GM12878 (cell line): ENCODE data around the gene VAV2. TPM values are rescaled to one million over a fixed set of nuclear protein-coding genes. Genes with fewer than 3 reads are reported as not detected.

Experiments used
- ATAC-seq: fragments of 200-7000 bp; cut with Tn5 transposase; 3 replicates; pipeline ENCODE4 v1.9.1; 2020; ENCODE audit warnings: mild to moderate bottlenecking, moderate library complexity
- BruUV-seq: library from RNA; stranded (reverse); fragments of 400-500 nt; replicated peaks from 2 replicates; lab custom pipeline; 2021; lab: Mats Ljungman, UMichigan
- CTCF ChIA-PET: fragments of 300-600 bp; sonication (Branson Sonifier 250); formaldehyde crosslinking; extraction: SDS; loops from one replicate; lab custom pipeline; 2021; ENCODE audit warnings: inconsistent platforms; lab: Yijun Ruan, JAX
- POLR2A ChIA-PET: fragments of 350-600 bp; formaldehyde crosslinking; extraction: SDS; loops from one replicate; lab custom pipeline; 2021; ENCODE audit warnings: inconsistent platforms; lab: Charles Lee
- RAD21 ChIA-PET: fragments of 300-600 bp; sonication (Branson Sonifier 250); formaldehyde crosslinking; loops from one replicate; lab custom pipeline; 2023; ENCODE audit warnings: antibody characterized with exemption; ENCODE audit not compliant: unreplicated experiment; lab: Charles Lee
- SMC1A ChIA-PET: fragments of 300-600 bp; sonication (Branson Sonifier 250); formaldehyde crosslinking; loops from one replicate; lab custom pipeline; 2023; ENCODE audit not compliant: unreplicated experiment, uncharacterized antibody; lab: Charles Lee
- DNase-seq: peaks from one replicate; pipeline ENCODE4 v3.0.0-alpha.2; 2011; ENCODE audit warnings: low read depth, low spot score
- FAIRE-seq: peaks from 3 replicates; lab custom pipeline; 2011; peaks lifted over from hg19 to GRCh38; lab: Jason Lieb, UNC
- H2AFZ ChIP-seq: 2 replicates; pipeline ENCODE4 v1.6.0; 2011; ENCODE audit warnings: low read depth, low read length, control low read depth; ENCODE audit not compliant: control insufficient read depth
- H3K27ac ChIP-seq: 2 replicates; pipeline ENCODE4 v1.5.1; 2011; ENCODE audit warnings: control low read depth; ENCODE audit not compliant: control insufficient read depth, insufficient read depth
- H3K27me3 ChIP-seq, 2 experiments: replicated peaks in 1 of 2; 2 replicates each; pipeline versions ENCODE4 v1.6.0 to v1.6.1; 2011; ENCODE audit warnings: low read length in 1 of 2; ENCODE audit not compliant: control insufficient read depth in 2 of 2, insufficient read depth in 2 of 2
- H3K36me3 ChIP-seq, 2 experiments: 2 replicates each; pipeline ENCODE4 v1.5.1; 2011; ENCODE audit warnings: low read length in 1 of 2; ENCODE audit not compliant: control insufficient read depth in 2 of 2, insufficient read depth in 2 of 2
- H3K4me1 ChIP-seq: 2 replicates; pipeline ENCODE4 v1.6.1; 2011; ENCODE audit warnings: mild to moderate bottlenecking, low read length, moderate library complexity, mixed read lengths; ENCODE audit not compliant: control insufficient read depth, insufficient read depth
- H3K4me2 ChIP-seq: 2 replicates; pipeline ENCODE4 v1.6.0; 2011; ENCODE audit warnings: control low read depth; ENCODE audit not compliant: control insufficient read depth, insufficient read depth
- H3K4me3 ChIP-seq: fragments of 200-600 bp; sonication (generic); 2 replicates; pipeline ENCODE4 v1.5.1; 2016
- H3K79me2 ChIP-seq: 2 replicates; pipeline ENCODE4 v1.6.0; 2011; ENCODE audit warnings: low read length; ENCODE audit not compliant: control insufficient read depth, insufficient read depth
- H3K9ac ChIP-seq: 2 replicates; pipeline ENCODE4 v1.8.0; 2011; ENCODE audit warnings: low read length, control low read depth, mixed read lengths; ENCODE audit not compliant: control insufficient read depth, insufficient read depth
- H3K9me3 ChIP-seq: replicated peaks from 3 replicates; pipeline ENCODE4 v1.5.1; 2011; ENCODE audit warnings: mild to moderate bottlenecking, low read length; ENCODE audit not compliant: control insufficient read depth, insufficient read depth
- H4K20me1 ChIP-seq: 2 replicates; pipeline ENCODE4 v1.6.0; 2011; ENCODE audit not compliant: control insufficient read depth, insufficient read depth
- BHLHE40 ChIP-seq, 2 experiments: fragments of 450-650 bp in 1 of 2; IDR thresholded peaks; 2 replicates each; pipeline ENCODE4 v1.6.1; 2011 to 2017; ENCODE audit warnings: low read depth in 2 of 2, borderline replicate concordance in 1 of 2, improper control_type of control experiment in 1 of 2, low read length in 1 of 2, mild to moderate bottlenecking in 1 of 2
- BRCA1 ChIP-seq: IDR thresholded peaks from 2 replicates; pipeline ENCODE4 v1.6.1; 2011; ENCODE audit warnings: low read depth, low read length, improper control_type of control experiment
- EED ChIP-seq: sonication (generic); IDR thresholded peaks from 2 replicates; pipeline ENCODE4 v1.6.1; 2016; ENCODE audit warnings: antibody characterized with exemption, low read depth
- EGR1 ChIP-seq, 2 experiments: IDR thresholded peaks; 1 replicate in 1 of 2; 2 replicates in 1 of 2; pipeline ENCODE4 v1.6.1; 2011 to 2012; ENCODE audit warnings: low read depth in 2 of 2, low read length in 2 of 2, borderline replicate concordance in 1 of 2, mild to moderate bottlenecking in 1 of 2, moderate library complexity in 1 of 2
- FOS ChIP-seq: IDR thresholded peaks from 3 replicates; pipeline ENCODE4 v1.6.1; 2011; ENCODE audit warnings: borderline replicate concordance; ENCODE audit not compliant: insufficient read length; ENCODE audit errors: extremely low read depth
- MEF2A ChIP-seq: IDR thresholded peaks from 2 replicates; pipeline ENCODE4 v1.6.1; 2011; ENCODE audit warnings: low read depth, mild to moderate bottlenecking, low read length, moderate library complexity; ENCODE audit not compliant: insufficient read depth
- NBN ChIP-seq: fragments of 450-650 bp; IDR thresholded peaks from 2 replicates; pipeline ENCODE4 v1.6.1; 2016
- NR2C2 ChIP-seq: IDR thresholded peaks from 2 replicates; pipeline ENCODE4 v1.6.1; 2011; ENCODE audit warnings: borderline replicate concordance, low read depth; ENCODE audit not compliant: control insufficient read depth, insufficient read length
- POU2F2 ChIP-seq: IDR thresholded peaks from 3 replicates; pipeline ENCODE4 v1.6.1; 2011; ENCODE audit warnings: low read depth, mild to moderate bottlenecking, low read length, borderline replicate concordance
- RELA ChIP-seq: fragments of 450-650 bp; IDR thresholded peaks from 2 replicates; pipeline ENCODE4 v1.8.0; 2014; ENCODE audit warnings: borderline replicate concordance; ENCODE audit not compliant: partially characterized antibody
- RUNX3 ChIP-seq: IDR thresholded peaks from 2 replicates; pipeline ENCODE4 v1.6.1; 2012; ENCODE audit warnings: low read length, inconsistent platforms
- TBL1XR1 ChIP-seq: IDR thresholded peaks from 2 replicates; pipeline ENCODE4 v1.6.1; 2012; ENCODE audit warnings: low read depth, low read length, improper control_type of control experiment
- WGBS: methylation state at CpG from one replicate; pipeline ENCODE4 v1.1.6; 2016; ENCODE audit warnings: low lambda C conversion rate; ENCODE audit not compliant: insufficient replicate concordance, insufficient coverage; ENCODE audit errors: missing lambda C conversion rate; 5-methylcytosine and 5-hydroxymethylcytosine counted together
- in situ Hi-C: fragments of 300-500 bp; cut with MboI; formaldehyde crosslinking; loops from 9 replicates; pipeline ENCODE4 v1.14.3; 2018; ENCODE audit warnings: mixed read lengths
- intact Hi-C: fragments of 100-400 bp; cut with micrococcal nuclease; formaldehyde crosslinking; loops from one replicate; pipeline ENCODE4 v1.14.2; 2022; ENCODE audit not compliant: unreplicated experiment
- polyA plus RNA-seq, 11 experiments: library from polyadenylated mRNA; depleted of rRNA in 4 of 11; unstranded in 6 of 11; stranded (reverse) in 5 of 11; fragments of >200 nt; fragmentation: Nextera tagmentation in 4 of 11; fragmentation: Illumina TruSeq in 1 of 11; extraction: Ambion mirVana in 4 of 11; extraction: Trizol in 1 of 11; gene quantifications; 1 replicate in 1 of 11; 2 replicates in 10 of 11; pipeline versions ENCODE4 v1.2.1 to v1.2.3, GENCODE V29; 2011 to 2016; ENCODE audit warnings: inconsistent platforms in 2 of 11, missing spikeins in 2 of 11, low read depth in 1 of 11
- total RNA-seq, 4 experiments: library from RNA; depleted of rRNA in 3 of 4; stranded (reverse); fragments of >200 nt in 3 of 4; fragmentation: Illumina TruSeq in 1 of 4; extraction: Trizol in 1 of 4; gene quantifications; 2 replicates each; pipeline versions ENCODE4 v1.2.1 to v1.2.3, GENCODE V29; 2013 to 2021
- TF ChIP-seq, protein P1 (sequence below): IDR thresholded peaks from 2 replicates; pipeline ENCODE4 v1.6.1; 2012; ENCODE audit warnings: low read length, inconsistent platforms
- TF ChIP-seq, protein P2 (sequence below): IDR thresholded peaks from 2 replicates; pipeline ENCODE4 v1.6.1; 2012; ENCODE audit warnings: low read depth, low read length, improper control_type of control experiment
- TF ChIP-seq, protein P3 (sequence below): fragments of 450-650 bp; IDR thresholded peaks from 2 replicates; pipeline ENCODE4 v1.6.1; 2017; ENCODE audit warnings: mild to moderate bottlenecking, moderate library complexity

VAV2 gene
- total and polyA plus RNA-seq, 10 of the 15 experiments (the other 5 are each of a cell fraction or from before 2014, with no cell fraction given), result 0.13 to 43.9 (median 16.9) TPM

DNA sequence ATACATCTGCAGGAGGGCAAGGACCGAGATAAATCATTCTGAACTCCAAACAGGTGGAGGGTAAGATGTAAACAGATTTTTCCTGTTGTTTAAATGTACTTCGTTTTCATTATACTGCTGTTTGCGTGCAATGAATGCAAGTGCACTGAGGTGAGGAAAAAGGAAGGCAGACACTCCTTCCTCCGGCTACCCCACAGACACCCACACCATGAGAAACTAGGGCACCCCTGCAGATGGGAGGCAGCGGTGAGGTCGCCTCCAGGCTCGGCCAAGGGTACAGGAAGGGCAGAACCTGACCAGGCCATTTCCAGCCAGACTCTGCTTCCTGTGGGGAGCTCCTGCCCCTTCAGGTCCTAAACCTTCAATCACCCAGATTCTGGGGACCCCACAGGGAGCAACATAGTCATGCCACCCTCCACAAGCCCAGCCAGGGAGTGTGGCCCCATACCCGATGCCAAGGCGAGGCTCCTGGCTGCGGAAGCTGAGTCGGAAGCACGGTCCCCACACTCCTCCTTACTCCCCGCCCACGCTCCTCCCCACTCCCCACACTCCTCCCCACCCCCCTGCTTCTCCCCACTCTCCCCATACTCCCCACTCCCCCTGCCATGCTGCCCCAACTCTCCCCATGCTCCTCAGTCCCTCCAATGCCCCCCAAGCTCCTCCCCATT is 37.1 kb downstream of the VAV2 start:
- Histone ChIP-seq H3K27ac (peak overlapping the region; percentile 91), H3K9me3 (no peaks in the 10 kb centered on the region), H3K27me3 (no peaks in the 10 kb centered on the region), H4K20me1 (no peaks in the 10 kb centered on the region), H3K4me1 (peaks cover 48% of the 10 kb centered on the region), H3K36me3 (peaks cover 0 to 4% of the 10 kb centered on the region in 2 experiments; a peak in 2 of 4 replicates), H2AFZ (no peak overlapping the region), H3K4me2 (peak overlapping the region; percentile 44), H3K9ac (peak overlapping the region; percentile 65), H3K79me2 (peaks cover 74% of the 10 kb centered on the region), H3K4me3 (peak overlapping the region; percentile 51; the same call in 1 of the 2 replicates)
- FAIRE-seq (peak; percentile 93), DNase-seq (peak; percentile 59), ATAC-seq (peak; percentile 37)
- POLR2A ChIA-PET, result interaction anchor here (0.8 to 4.3 kb wide), 8 partner anchors 10 to 49 kb away, joined by 3 to 54 read pairs (median 6); no protein-coding TSS in a partner anchor
- intact Hi-C loops (loop anchor here (1.0 to 2.0 kb wide), 3 partner anchors 10 to 132 kb away; partner anchors contain the start of gene VAV2), in situ Hi-C loops (no loop called here)
- under 1% methylated on average over 10 of the region's 14 CpGs for WGBS
- RAD21 ChIA-PET, result interaction anchor here (0.6 to 5.0 kb wide), 13 partner anchors 9 to 220 kb away, joined by 3 to 66 read pairs (median 9); partner anchors contain the start of gene VAV2
- SMC1A ChIA-PET, result interaction anchor here (1.2 to 3.9 kb wide), 7 partner anchors 10 to 172 kb away, joined by 4 to 58 read pairs (median 15); no protein-coding TSS in a partner anchor
- BruUV-seq, result no TSS peak
- CTCF ChIA-PET, result interaction anchor here (0.8 to 4.3 kb wide), 5 partner anchors 10 to 173 kb away, joined by 3 to 34 read pairs (median 7); no protein-coding TSS in a partner anchor
- TF ChIP-seq RELA (peak; percentile 20), MEF2A (no peak), EGR1 (IDR thresholded peaks at IDR 0.05; ENCODE audit: borderline replicate concordance in 1 of 2, low read depth in 2 of 2, low read length in 2 of 2) (peak in 1 of 2 experiments; percentile 51; a peak in 2 of 3 replicates), NR2C2 (no peak), POU2F2 (peak; percentile 32; the same call in 1 of the 3 replicates), FOS (no peak), BRCA1 (no peak), TBL1XR1 (no peak), NBN (0 out of 2 replicates have a peak, but pooled peaks have one; percentile 33), BHLHE40 (IDR thresholded peaks at IDR 0.05; ENCODE audit: borderline replicate concordance in 1 of 2, low read depth in 2 of 2, low read length in 1 of 2) (no peak), EED (peak; percentile 52; the same call in 1 of the 2 replicates), RUNX3 (no peak)
- TF ChIP-seq, protein P1, sequence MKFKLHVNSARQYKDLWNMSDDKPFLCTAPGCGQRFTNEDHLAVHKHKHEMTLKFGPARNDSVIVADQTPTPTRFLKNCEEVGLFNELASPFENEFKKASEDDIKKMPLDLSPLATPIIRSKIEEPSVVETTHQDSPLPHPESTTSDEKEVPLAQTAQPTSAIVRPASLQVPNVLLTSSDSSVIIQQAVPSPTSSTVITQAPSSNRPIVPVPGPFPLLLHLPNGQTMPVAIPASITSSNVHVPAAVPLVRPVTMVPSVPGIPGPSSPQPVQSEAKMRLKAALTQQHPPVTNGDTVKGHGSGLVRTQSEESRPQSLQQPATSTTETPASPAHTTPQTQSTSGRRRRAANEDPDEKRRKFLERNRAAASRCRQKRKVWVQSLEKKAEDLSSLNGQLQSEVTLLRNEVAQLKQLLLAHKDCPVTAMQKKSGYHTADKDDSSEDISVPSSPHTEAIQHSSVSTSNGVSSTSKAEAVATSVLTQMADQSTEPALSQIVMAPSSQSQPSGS, result no peak
- TF ChIP-seq, protein P2, sequence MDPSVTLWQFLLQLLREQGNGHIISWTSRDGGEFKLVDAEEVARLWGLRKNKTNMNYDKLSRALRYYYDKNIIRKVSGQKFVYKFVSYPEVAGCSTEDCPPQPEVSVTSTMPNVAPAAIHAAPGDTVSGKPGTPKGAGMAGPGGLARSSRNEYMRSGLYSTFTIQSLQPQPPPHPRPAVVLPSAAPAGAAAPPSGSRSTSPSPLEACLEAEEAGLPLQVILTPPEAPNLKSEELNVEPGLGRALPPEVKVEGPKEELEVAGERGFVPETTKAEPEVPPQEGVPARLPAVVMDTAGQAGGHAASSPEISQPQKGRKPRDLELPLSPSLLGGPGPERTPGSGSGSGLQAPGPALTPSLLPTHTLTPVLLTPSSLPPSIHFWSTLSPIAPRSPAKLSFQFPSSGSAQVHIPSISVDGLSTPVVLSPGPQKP, result no peak
- TF ChIP-seq, protein P3, sequence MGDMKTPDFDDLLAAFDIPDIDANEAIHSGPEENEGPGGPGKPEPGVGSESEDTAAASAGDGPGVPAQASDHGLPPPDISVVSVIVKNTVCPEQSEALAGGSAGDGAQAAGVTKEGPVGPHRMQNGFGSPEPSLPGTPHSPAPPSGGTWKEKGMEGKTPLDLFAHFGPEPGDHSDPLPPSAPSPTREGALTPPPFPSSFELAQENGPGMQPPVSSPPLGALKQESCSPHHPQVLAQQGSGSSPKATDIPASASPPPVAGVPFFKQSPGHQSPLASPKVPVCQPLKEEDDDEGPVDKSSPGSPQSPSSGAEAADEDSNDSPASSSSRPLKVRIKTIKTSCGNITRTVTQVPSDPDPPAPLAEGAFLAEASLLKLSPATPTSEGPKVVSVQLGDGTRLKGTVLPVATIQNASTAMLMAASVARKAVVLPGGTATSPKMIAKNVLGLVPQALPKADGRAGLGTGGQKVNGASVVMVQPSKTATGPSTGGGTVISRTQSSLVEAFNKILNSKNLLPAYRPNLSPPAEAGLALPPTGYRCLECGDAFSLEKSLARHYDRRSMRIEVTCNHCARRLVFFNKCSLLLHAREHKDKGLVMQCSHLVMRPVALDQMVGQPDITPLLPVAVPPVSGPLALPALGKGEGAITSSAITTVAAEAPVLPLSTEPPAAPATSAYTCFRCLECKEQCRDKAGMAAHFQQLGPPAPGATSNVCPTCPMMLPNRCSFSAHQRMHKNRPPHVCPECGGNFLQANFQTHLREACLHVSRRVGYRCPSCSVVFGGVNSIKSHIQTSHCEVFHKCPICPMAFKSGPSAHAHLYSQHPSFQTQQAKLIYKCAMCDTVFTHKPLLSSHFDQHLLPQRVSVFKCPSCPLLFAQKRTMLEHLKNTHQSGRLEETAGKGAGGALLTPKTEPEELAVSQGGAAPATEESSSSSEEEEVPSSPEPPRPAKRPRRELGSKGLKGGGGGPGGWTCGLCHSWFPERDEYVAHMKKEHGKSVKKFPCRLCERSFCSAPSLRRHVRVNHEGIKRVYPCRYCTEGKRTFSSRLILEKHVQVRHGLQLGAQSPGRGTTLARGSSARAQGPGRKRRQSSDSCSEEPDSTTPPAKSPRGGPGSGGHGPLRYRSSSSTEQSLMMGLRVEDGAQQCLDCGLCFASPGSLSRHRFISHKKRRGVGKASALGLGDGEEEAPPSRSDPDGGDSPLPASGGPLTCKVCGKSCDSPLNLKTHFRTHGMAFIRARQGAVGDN, result peak; percentile 49
